Retinal pigment epithelial cell (primary cell): ENCODE data around the gene ACP4.
"Not testable (repeated sequence)": the region's sequence is repeated elsewhere in the genome, so short reads cannot be mapped to it uniquely, and the experiment has no call there.

Experiments
- DNase-seq: peaks from one replicate; pipeline ENCODE4 v3.0.0-alpha.2; 2010; ENCODE audit warnings: low read depth
- H3K4me3 ChIP-seq: 2 replicates; pipeline ENCODE4 v1.5.1; 2011; ENCODE audit warnings: mild to moderate bottlenecking, low read length, control low read depth, moderate library complexity
- CTCF ChIP-seq: conservative IDR thresholded peaks from 2 replicates; pipeline ENCODE4 v1.5.1; 2011; ENCODE audit warnings: low read depth, low read length, control low read depth, inconsistent platforms

Gene ACP4

GRCh38 chr19:50770888-50771287 is 19.3 kb upstream of the ACP4 start:
- no peak for TF ChIP-seq CTCF
- DNase-seq = no peak

GRCh38 chr19:50772476-50772875 is 17.7 kb upstream of the ACP4 start:
- DNase-seq = no peak
- TF ChIP-seq CTCF = no peak
- no peak overlapping the region for H3K4me3 ChIP-seq

More at GRCh38 chr19:50770888-50771287, 19.3 kb upstream of the ACP4 start:
- H3K4me3 ChIP-seq = no peak overlapping the region

- not testable (repeated sequence) for DNase-seq, H3K4me3 ChIP-seq
Observed at GRCh38 chr19:50772912-50773311, 17.3 kb upstream of the ACP4 start.

GRCh38 chr19:50773454-50773853 is 16.8 kb upstream of the ACP4 start:
- DNase-seq, H3K4me3 ChIP-seq: not testable (repeated sequence)

GRCh38 chr19:50776131-50776530 is 14.1 kb upstream of the ACP4 start:
- no peak for TF ChIP-seq CTCF
- DNase-seq = no peak
- H3K4me3 ChIP-seq = no peak overlapping the region

- no peak overlapping the region for H3K4me3 ChIP-seq
- TF ChIP-seq CTCF = no peak
- DNase-seq = no peak
Observed at GRCh38 chr19:50777261-50777660, 13.0 kb upstream of the ACP4 start.

GRCh38 chr19:50777830-50778303 is 12.3 kb upstream of the ACP4 start:
- DNase-seq = no peak
- TF ChIP-seq CTCF = no peak
- H3K4me3 ChIP-seq = no peak overlapping the region

GRCh38 chr19:50778906-50779430 is 11.2 kb upstream of the ACP4 start:
- no peak for TF ChIP-seq CTCF
- no peak for DNase-seq
- H3K4me3 ChIP-seq = no peak overlapping the region
